ENCODE measurements around the gene ACOT12. TPM values are rescaled to one million over a fixed set of nuclear protein-coding genes. Genes with fewer than 3 reads are reported as not detected.
"Not testable (repeated sequence)": the region's sequence is repeated elsewhere in the genome, so short reads cannot be mapped to it uniquely, and the experiment has no call there.

ACOT12 gene
- total RNA-seq, 2 donors from 2014 or later: not detected

- no peak overlapping the region for H3K27ac ChIP-seq
- DNase-seq (no peak), ATAC-seq (no peak)
- H3K4me3 ChIP-seq: no peak overlapping the region
- H3K36me3 ChIP-seq (replicated peaks in 1 of 2; ENCODE audit: insufficient read depth in 1 of 2, low read depth in 2 of 2): no peaks in the 10 kb centered on the region
- WGBS, 2 donors: 83 to 85% methylated on average over 2 of the region's 2 CpGs
- TF ChIP-seq POLR2A (IDR thresholded peaks at IDR 0.05) (no peak), CTCF (IDR thresholded peaks at IDR 0.05) (no peak)
- H3K9me3 ChIP-seq: no peaks in the 10 kb centered on the region
- H3K4me1 ChIP-seq: no peaks in the 10 kb centered on the region
- intact Hi-C loops (cut with DNase I): no loop called here
- H3K27me3 ChIP-seq: no peaks in the 10 kb centered on the region
Observed at GRCh38 chr5:81409361-81409760, 15.4 kb upstream of the ACOT12 start.

GRCh38 chr5:81408496-81408895 lies 14.6 kb upstream of the ACOT12 start:
- intact Hi-C loops (cut with DNase I): no loop called here
- TF ChIP-seq CTCF (IDR thresholded peaks at IDR 0.05) (no peak), POLR2A (IDR thresholded peaks at IDR 0.05) (no peak)
- no peaks in the 10 kb centered on the region for H3K36me3 ChIP-seq (replicated peaks in 1 of 2; ENCODE audit: insufficient read depth in 1 of 2, low read depth in 2 of 2)
- H3K27me3 ChIP-seq: no peaks in the 10 kb centered on the region
- ATAC-seq: no peak
- H3K4me1 ChIP-seq: no peaks in the 10 kb centered on the region
- no peak for DNase-seq
- H3K4me3 ChIP-seq: no peak overlapping the region
- no peak overlapping the region for H3K27ac ChIP-seq
- no peaks in the 10 kb centered on the region for H3K9me3 ChIP-seq
- WGBS, 2 donors: 76 to 90% methylated on average over 1 of the region's 1 CpG

GRCh38 chr5:81407811-81408210 lies 13.9 kb upstream of the ACOT12 start:
- DNase-seq; H3K4me3 ChIP-seq; ATAC-seq; intact Hi-C loops (cut with DNase I); H3K36me3 ChIP-seq (replicated peaks in 1 of 2; ENCODE audit: insufficient read depth in 1 of 2, low read depth in 2 of 2); H3K27me3 ChIP-seq; H3K4me1 ChIP-seq; H3K27ac ChIP-seq; H3K9me3 ChIP-seq: not testable (repeated sequence)
- WGBS, 2 donors: 74 to 78% methylated on average over 4 of the region's 4 CpGs

GRCh38 chr5:81405126-81405891 lies 11.4 kb upstream of the ACOT12 start:
- DNase-seq: no peak
- Histone ChIP-seq H3K36me3 (replicated peaks in 1 of 2; ENCODE audit: insufficient read depth in 1 of 2, low read depth in 2 of 2) (no peaks in the 10 kb centered on the region), H3K27me3 (no peaks in the 10 kb centered on the region), H3K4me3 (no peak overlapping the region), H3K9me3 (no peaks in the 10 kb centered on the region), H3K27ac (no peak overlapping the region), H3K4me1 (no peaks in the 10 kb centered on the region)
- no peak for ATAC-seq
- TF ChIP-seq POLR2A (IDR thresholded peaks at IDR 0.05) (no peak), CTCF (IDR thresholded peaks at IDR 0.05) (no peak)
- WGBS, 2 donors: 87 to 88% methylated on average over 7 of the region's 7 CpGs
- intact Hi-C loops (cut with DNase I): no loop called here

- Histone ChIP-seq H3K4me1 (no peaks in the 10 kb centered on the region), H3K9me3 (no peaks in the 10 kb centered on the region), H3K36me3 (replicated peaks in 1 of 2; ENCODE audit: insufficient read depth in 1 of 2, low read depth in 2 of 2) (no peaks in the 10 kb centered on the region), H3K27ac (no peak overlapping the region), H3K27me3 (no peaks in the 10 kb centered on the region), H3K4me3 (no peak overlapping the region)
- TF ChIP-seq CTCF (IDR thresholded peaks at IDR 0.05): no peak
- TF ChIP-seq POLR2A (IDR thresholded peaks at IDR 0.05): no peak
- no peak for ATAC-seq
- intact Hi-C loops (cut with DNase I): no loop called here
- DNase-seq: no peak
- WGBS, 2 donors: 11 to 32% methylated on average over 2 of the region's 2 CpGs
Observed at GRCh38 chr5:81402192-81402930, 8.4 kb upstream of the ACOT12 start.

Data from body of pancreas (tissue), 4 donors.